Effector memory CD8-positive, alpha-beta T cell (primary cell): ENCODE results near the gene ALDH5A1.
"Not testable (repeated sequence)": the region's sequence is repeated elsewhere in the genome, so short reads cannot be mapped to it uniquely, and the experiment has no call there.

Experiments used
- ATAC-seq: fragments of 150-1000 bp; cut with Tn5 transposase; replicated peaks from 2 replicates; pipeline ENCODE4 v1.10.0; 2021; ENCODE audit warnings: mild to moderate bottlenecking, moderate library complexity
- DNase-seq, 3 experiments: peaks; one replicate each; pipeline ENCODE4 v3.0.0; 2021
- H3K27ac Mint-ChIP-seq, 2 donors: one replicate each; pipeline ENCODE4 v1.8.0; 2022; ENCODE audit warnings: mild to moderate bottlenecking in 2 of 2, mixed read lengths in 2 of 2, moderate library complexity in 2 of 2
- H3K27me3 Mint-ChIP-seq, 2 donors: one replicate each; pipeline ENCODE4 v1.8.0; 2022; ENCODE audit warnings: mixed read lengths in 2 of 2
- H3K36me3 Mint-ChIP-seq: one replicate; pipeline ENCODE4 v1.8.0; 2022; ENCODE audit warnings: mild to moderate bottlenecking, moderate library complexity, mixed read lengths; ENCODE audit not compliant: insufficient read depth
- H3K4me1 Mint-ChIP-seq, 2 donors: one replicate each; pipeline ENCODE4 v1.8.0; 2022; ENCODE audit warnings: low read depth in 2 of 2, mixed read lengths in 2 of 2
- H3K4me3 Mint-ChIP-seq, 2 donors: one replicate each; pipeline ENCODE4 v1.8.0; 2022; ENCODE audit warnings: mild to moderate bottlenecking in 2 of 2, mixed read lengths in 2 of 2, moderate library complexity in 2 of 2
- H3K9me3 Mint-ChIP-seq, 2 donors: one replicate each; pipeline ENCODE4 v1.8.0; 2022; ENCODE audit warnings: mixed read lengths in 2 of 2

Gene ALDH5A1

GRCh38 chr6:24493945-24494820, 586 bp upstream of the ALDH5A1 start:
- Mint-ChIP-seq H3K27ac (peak overlapping the region; percentile 6 to 69), H3K9me3 (peaks cover 0 to 2% of the 10 kb centered on the region in 2 donors), H3K4me1 (peaks cover 14 to 19% of the 10 kb centered on the region in 2 donors), H3K4me3 (peak overlapping the region; percentile 85 to 86), H3K36me3 (no peaks in the 10 kb centered on the region), H3K27me3 (no peaks in the 10 kb centered on the region)
- DNase-seq (no peak), ATAC-seq (peak; percentile 2)

GRCh38 chr6:24497254-24497970, 2.6 kb downstream of the ALDH5A1 start:
- Mint-ChIP-seq H3K4me3 (no peak overlapping the region), H3K27ac (peak overlapping the region in 1 of 2 donors; percentile 4), H3K4me1 (peaks cover 14 to 19% of the 10 kb centered on the region in 2 donors)

GRCh38 chr6:24500683-24501082, 5.9 kb downstream of the ALDH5A1 start:
- Mint-ChIP-seq H3K9me3 (peaks cover 0 to 2% of the 10 kb centered on the region in 2 donors), H3K36me3 (peaks cover 8% of the 10 kb centered on the region), H3K27ac (no peak overlapping the region), H3K4me3 (no peak overlapping the region), H3K4me1 (peaks cover under 1 to 5% of the 10 kb centered on the region in 2 donors), H3K27me3 (no peaks in the 10 kb centered on the region)
- DNase-seq (no peak), ATAC-seq (no peak)

More at GRCh38 chr6:24497254-24497970, 2.6 kb downstream of the ALDH5A1 start:
- no peak for DNase-seq
- H3K27me3 Mint-ChIP-seq: no peaks in the 10 kb centered on the region
- H3K9me3 Mint-ChIP-seq: peaks cover 0 to 2% of the 10 kb centered on the region in 2 donors
- no peaks in the 10 kb centered on the region for H3K36me3 Mint-ChIP-seq
- no peak for ATAC-seq

- H3K9me3 Mint-ChIP-seq: peaks cover 0 to 2% of the 10 kb centered on the region in 2 donors
- peaks cover 0 to 4% of the 10 kb centered on the region in 2 donors for H3K4me1 Mint-ChIP-seq
- no peak overlapping the region for H3K4me3 Mint-ChIP-seq
- no peak for ATAC-seq
- H3K27me3 Mint-ChIP-seq: no peaks in the 10 kb centered on the region
- no peak overlapping the region for H3K27ac Mint-ChIP-seq
- DNase-seq: no peak
- peaks cover 8% of the 10 kb centered on the region for H3K36me3 Mint-ChIP-seq
Observed at GRCh38 chr6:24501374-24501773, 6.6 kb downstream of the ALDH5A1 start.

- Mint-ChIP-seq H3K4me3 (no peak overlapping the region), H3K4me1 (peaks cover 0 to 4% of the 10 kb centered on the region in 2 donors), H3K36me3 (peaks cover 8% of the 10 kb centered on the region), H3K27me3 (no peaks in the 10 kb centered on the region), H3K27ac (peak overlapping the region in 1 of 2 donors; percentile 66), H3K9me3 (peaks cover 0 to 2% of the 10 kb centered on the region in 2 donors)
- DNase-seq: no peak
- ATAC-seq: no peak
Observed at GRCh38 chr6:24501914-24502313, 7.1 kb downstream of the ALDH5A1 start.

GRCh38 chr6:24504287-24504648, 9.5 kb downstream of the ALDH5A1 start:
- H3K36me3 Mint-ChIP-seq: peaks cover 8% of the 10 kb centered on the region
- DNase-seq: no peak

GRCh38 chr6:24504649-24505586, 10.1 kb downstream of the ALDH5A1 start:
- H3K4me3 Mint-ChIP-seq: no peak overlapping the region
- no peaks in the 10 kb centered on the region for H3K9me3 Mint-ChIP-seq
- ATAC-seq (no peak), DNase-seq (no peak)
- H3K27me3 Mint-ChIP-seq: no peaks in the 10 kb centered on the region
- peaks cover 2 to 15% of the 10 kb centered on the region in 2 donors for H3K4me1 Mint-ChIP-seq
- H3K36me3 Mint-ChIP-seq: peaks cover 8% of the 10 kb centered on the region
- no peak overlapping the region for H3K27ac Mint-ChIP-seq

More at GRCh38 chr6:24504287-24504648, 9.5 kb downstream of the ALDH5A1 start:
- no peak for ATAC-seq
- Mint-ChIP-seq H3K27me3 (no peaks in the 10 kb centered on the region), H3K4me3 (no peak overlapping the region), H3K4me1 (peaks cover 0 to 9% of the 10 kb centered on the region in 2 donors), H3K27ac (no peak overlapping the region), H3K9me3 (no peaks in the 10 kb centered on the region)

GRCh38 chr6:24506814-24507520, 12.2 kb downstream of the ALDH5A1 start:
- no peak for DNase-seq
- H3K27ac Mint-ChIP-seq: no peak overlapping the region
- H3K9me3 Mint-ChIP-seq: no peaks in the 10 kb centered on the region
- no peak overlapping the region for H3K4me3 Mint-ChIP-seq
- ATAC-seq: no peak
- peaks cover 2 to 15% of the 10 kb centered on the region in 2 donors for H3K4me1 Mint-ChIP-seq
- peaks cover 18% of the 10 kb centered on the region for H3K36me3 Mint-ChIP-seq
- H3K27me3 Mint-ChIP-seq: no peaks in the 10 kb centered on the region

- not testable (repeated sequence) for ATAC-seq, H3K27ac Mint-ChIP-seq, H3K27me3 Mint-ChIP-seq, H3K9me3 Mint-ChIP-seq, H3K4me3 Mint-ChIP-seq, DNase-seq
- peaks cover 2 to 19% of the 10 kb centered on the region in 2 donors for H3K4me1 Mint-ChIP-seq
- H3K36me3 Mint-ChIP-seq: peaks cover 33% of the 10 kb centered on the region
Observed at GRCh38 chr6:24511976-24512375, 17.2 kb downstream of the ALDH5A1 start.

GRCh38 chr6:24513602-24514001, 18.8 kb downstream of the ALDH5A1 start:
- DNase-seq (no peak), ATAC-seq (no peak)
- Mint-ChIP-seq H3K4me1 (peaks cover 2 to 17% of the 10 kb centered on the region in 2 donors), H3K27ac (no peak overlapping the region), H3K36me3 (peaks cover 37% of the 10 kb centered on the region), H3K9me3 (no peaks in the 10 kb centered on the region), H3K27me3 (no peaks in the 10 kb centered on the region), H3K4me3 (no peak overlapping the region)

GRCh38 chr6:24517659-24518543, 23.1 kb downstream of the ALDH5A1 start:
- Mint-ChIP-seq H3K36me3 (peaks cover 24% of the 10 kb centered on the region), H3K27me3 (no peaks in the 10 kb centered on the region), H3K9me3 (no peaks in the 10 kb centered on the region), H3K4me3 (no peak overlapping the region), H3K4me1 (no peaks in the 10 kb centered on the region), H3K27ac (no peak overlapping the region)
- ATAC-seq (no peak), DNase-seq (no peak)
